WTC11 (cell line): ENCODE measurements around the gene EVC. TPM values are rescaled to one million over a fixed set of nuclear protein-coding genes. Genes with fewer than 3 reads are reported as not detected.

Source experiments
- ATAC-seq: fragments of 200-7000 bp; cut with Tn5 transposase; 2 replicates; pipeline ENCODE4 v1.10.0; 2021; ENCODE audit warnings: mild to moderate bottlenecking, moderate library complexity
- CTCF ChIA-PET: fragments of 300-600 bp; sonication (Branson Sonifier 250); formaldehyde crosslinking; loops from one replicate; lab custom pipeline; 2021; ENCODE audit warnings: antibody characterized with exemption; lab: Charles Lee
- POLR2A ChIA-PET: fragments of 350-600 bp; sonication (Branson Sonifier 250); formaldehyde crosslinking; loops from one replicate; lab custom pipeline; 2021; ENCODE audit warnings: antibody characterized with exemption; lab: Charles Lee
- DNase-seq: peaks from one replicate; pipeline ENCODE4 v3.0.0; 2021; ENCODE audit warnings: low spot score
- H3K27ac Mint-ChIP-seq: 2 replicates; pipeline ENCODE4 v1.8.0; 2021; ENCODE audit warnings: mixed read lengths
- H3K27me3 Mint-ChIP-seq: 2 replicates; pipeline ENCODE4 v1.8.0; 2021; ENCODE audit warnings: low read depth, mild to moderate bottlenecking, moderate library complexity, mixed read lengths
- H3K36me3 Mint-ChIP-seq: 2 replicates; pipeline ENCODE4 v1.8.0; 2021; ENCODE audit warnings: mixed read lengths
- H3K4me1 Mint-ChIP-seq: 2 replicates; pipeline ENCODE4 v1.8.0; 2022; ENCODE audit warnings: mixed read lengths
- H3K4me3 Mint-ChIP-seq: 2 replicates; pipeline ENCODE4 v1.8.0; 2021; ENCODE audit warnings: mild to moderate bottlenecking, moderate library complexity, mixed read lengths
- H3K9me3 Mint-ChIP-seq: 2 replicates; pipeline ENCODE4 v1.8.0; 2021; ENCODE audit warnings: mixed read lengths
- CBFB ChIP-seq: sonication (generic); formaldehyde crosslinking; IDR thresholded peaks from 2 replicates; pipeline ENCODE4 v1.8.1; 2022; ENCODE audit warnings: mild to moderate bottlenecking, low read depth, missing genetic modification reagents
- ESRRA ChIP-seq: sonication (generic); formaldehyde crosslinking; IDR thresholded peaks from 2 replicates; pipeline ENCODE4 v1.8.1; 2022; ENCODE audit warnings: mild to moderate bottlenecking, missing genetic modification reagents, borderline replicate concordance
- FOXK1 ChIP-seq: sonication (generic); formaldehyde crosslinking; IDR thresholded peaks from 2 replicates; pipeline ENCODE4 v1.8.0; 2022; ENCODE audit warnings: mild to moderate bottlenecking, moderate library complexity, missing genetic modification reagents
- FOXP4 ChIP-seq: sonication (generic); formaldehyde crosslinking; IDR thresholded peaks from 2 replicates; pipeline ENCODE4 v1.8.0; 2022; ENCODE audit warnings: mild to moderate bottlenecking, missing genetic modification reagents
- HMGXB4 ChIP-seq: sonication (generic); formaldehyde crosslinking; IDR thresholded peaks from 2 replicates; pipeline ENCODE4 v1.8.1; 2023; ENCODE audit warnings: mild to moderate bottlenecking, moderate library complexity, missing genetic modification reagents
- IRF1 ChIP-seq: sonication (generic); formaldehyde crosslinking; IDR thresholded peaks from 2 replicates; pipeline ENCODE4 v1.8.0; 2023; ENCODE audit warnings: missing genetic modification reagents
- MAX ChIP-seq: sonication (generic); formaldehyde crosslinking; IDR thresholded peaks from 2 replicates; pipeline ENCODE4 v1.8.0; 2022; ENCODE audit warnings: mild to moderate bottlenecking, missing genetic modification reagents
- MYBL2 ChIP-seq: sonication (generic); formaldehyde crosslinking; IDR thresholded peaks from 2 replicates; pipeline ENCODE4 v1.8.1; 2023; ENCODE audit warnings: mild to moderate bottlenecking, moderate library complexity, missing genetic modification reagents
- PRDM15 ChIP-seq: sonication (generic); formaldehyde crosslinking; IDR thresholded peaks from 2 replicates; pipeline ENCODE4 v1.8.0; 2022; ENCODE audit warnings: missing genetic modification reagents
- RORB ChIP-seq: fragments of 250-450 bp; sonication (Bioruptor Pico); IDR thresholded peaks from 2 replicates; pipeline ENCODE4 v1.9.0; 2021; ENCODE audit warnings: mild to moderate bottlenecking
- SP1 ChIP-seq: sonication (generic); formaldehyde crosslinking; conservative IDR thresholded peaks from 2 replicates; pipeline ENCODE4 v1.8.1; 2022; ENCODE audit warnings: missing genetic modification reagents
- TCF7 ChIP-seq: sonication (generic); formaldehyde crosslinking; IDR thresholded peaks from 2 replicates; pipeline ENCODE4 v1.8.0; 2022; ENCODE audit warnings: mild to moderate bottlenecking, low read depth, missing genetic modification reagents, moderate library complexity
- ZBTB43 ChIP-seq: sonication (generic); formaldehyde crosslinking; IDR thresholded peaks from 2 replicates; pipeline ENCODE4 v1.8.1; 2023; ENCODE audit warnings: mild to moderate bottlenecking, missing genetic modification reagents
- ZNF263 ChIP-seq: sonication (generic); formaldehyde crosslinking; IDR thresholded peaks from 2 replicates; pipeline ENCODE4 v1.8.1; 2022; ENCODE audit warnings: low read depth, mild to moderate bottlenecking, moderate library complexity, missing genetic modification reagents
- total RNA-seq: library from RNA; stranded (reverse); gene quantifications from 3 replicates; pipeline ENCODE4 v1.2.3, GENCODE V29; 2021

The EVC gene
- total RNA-seq, 1 experiment from 2014 or later = 12.5 TPM

GRCh38 chr4:5708449-5709206, 2.4 kb upstream of the EVC start, which contains the start of gene EVC2:
EVC2 (minus strand) TSS chr4:5708559; CDS start chr4:5708513, 46 bp downstream.
- Mint-ChIP-seq H3K27ac (no peak within 1 kb of the TSS), H3K9me3 (peaks cover 17% of the 10 kb centered on the region), H3K36me3 (peaks cover 16% of the 10 kb centered on the region), H3K4me1 (peaks cover 19% of the 10 kb centered on the region), H3K4me3 (peak within 1 kb of the TSS; percentile 71), H3K27me3 (peaks cover 58% of the 10 kb centered on the region)
- no peak for TF ChIP-seq RORB (CRISPR knock-in tag)
- TF ChIP-seq CBFB (CRISPR knock-in tag) = no peak
- TF ChIP-seq MAX (CRISPR knock-in tag) = peak; percentile 1
- TF ChIP-seq HMGXB4 = peak; percentile 63; the same call in 1 of the 2 replicates
- 0 out of 2 replicates have a peak, but pooled peaks have one; percentile 43 for TF ChIP-seq SP1 (CRISPR knock-in tag)
- TF ChIP-seq FOXK1 (CRISPR knock-in tag) = 0 out of 2 replicates have a peak, but pooled peaks have one; percentile 54
- peak; percentile 71; the same call in 1 of the 2 replicates for TF ChIP-seq FOXP4 (CRISPR knock-in tag)
- 0 out of 2 replicates have a peak, but pooled peaks have one; percentile 31 for TF ChIP-seq MYBL2
- TF ChIP-seq TCF7 = no peak
- 0 out of 2 replicates have a peak, but pooled peaks have one; percentile 23 for TF ChIP-seq ZBTB43 (CRISPR knock-in tag)
- peak; percentile 78 for TF ChIP-seq PRDM15 (CRISPR knock-in tag)
- 0 out of 2 replicates have a peak, but pooled peaks have one; percentile 42 for TF ChIP-seq ZNF263 (CRISPR knock-in tag)
- TF ChIP-seq ESRRA = no peak
- TF ChIP-seq IRF1 (CRISPR knock-in tag) = peak; percentile 36; the same call in 1 of the 2 replicates
- ChIA-PET CTCF (interaction anchor here (0.8 to 1.4 kb wide), 7 partner anchors 10 to 657 kb away, joined by 3 to 6 read pairs (median 4); partner anchors contain the start of gene STK32B), POLR2A (interaction anchor here (1.1 kb wide), 1 partner anchor 20 kb away, joined by 5 read pairs; no protein-coding TSS in a partner anchor)
- ATAC-seq (peak; percentile 29), DNase-seq (peak; percentile 73)
